PC-3 (cell line): Measurements from ENCODE around the gene STK31.

Experiments used
- CTCF ChIP-seq: fragments of 300-600 bp; sonication (generic); conservative IDR thresholded peaks from 2 replicates; pipeline ENCODE4 v1.5.1; 2017; ENCODE audit warnings: antibody characterized with exemption, low read depth, mild to moderate bottlenecking, low read length
- EZH2 ChIP-seq: fragments of 300-600 bp; sonication (generic); IDR thresholded peaks from one replicate; pipeline ENCODE4 v1.6.1; 2017; ENCODE audit warnings: antibody characterized with exemption, mild to moderate bottlenecking, low read length; ENCODE audit not compliant: unreplicated experiment

DNA sequence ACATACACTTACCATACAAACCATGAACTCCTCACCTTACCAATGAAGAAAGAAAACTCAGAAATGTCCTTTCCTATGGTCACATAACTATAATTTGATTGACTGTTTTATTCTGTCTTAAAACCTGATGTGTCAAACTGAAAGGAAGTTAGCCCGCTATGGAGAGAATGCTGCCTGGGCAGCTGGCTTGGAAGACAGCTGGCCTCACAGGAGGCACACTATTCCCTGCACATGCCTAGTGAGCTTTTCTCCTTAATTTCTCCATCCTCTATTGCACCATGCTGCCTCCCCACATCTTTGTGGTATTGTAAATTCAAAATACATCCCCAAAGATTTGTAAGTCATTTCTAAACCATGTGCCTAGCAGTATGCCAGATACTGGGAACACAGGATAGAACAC is 163.3 kb downstream of the STK31 start:
- TF ChIP-seq CTCF = no peak
- no peak for TF ChIP-seq EZH2
